Stimulated activated CD4-positive, alpha-beta T cell treated with anti-CD3 and anti-CD28 coated beads, Interleukin-15, amount 100 ng/mL, for 1 hour (primary cell): Measurements from ENCODE around the gene NTSR1.

Source experiments
- DNase-seq, 2 donors: peaks; one replicate each; pipeline ENCODE4 v3.0.0-alpha.2; 2020; ENCODE audit warnings: low read depth in 1 of 2, low spot score in 1 of 2

The NTSR1 gene

GRCh38 chr20:62768551-62769287 lies 60.1 kb downstream of the NTSR1 start:
- DNase-seq, result no peak

DNA sequence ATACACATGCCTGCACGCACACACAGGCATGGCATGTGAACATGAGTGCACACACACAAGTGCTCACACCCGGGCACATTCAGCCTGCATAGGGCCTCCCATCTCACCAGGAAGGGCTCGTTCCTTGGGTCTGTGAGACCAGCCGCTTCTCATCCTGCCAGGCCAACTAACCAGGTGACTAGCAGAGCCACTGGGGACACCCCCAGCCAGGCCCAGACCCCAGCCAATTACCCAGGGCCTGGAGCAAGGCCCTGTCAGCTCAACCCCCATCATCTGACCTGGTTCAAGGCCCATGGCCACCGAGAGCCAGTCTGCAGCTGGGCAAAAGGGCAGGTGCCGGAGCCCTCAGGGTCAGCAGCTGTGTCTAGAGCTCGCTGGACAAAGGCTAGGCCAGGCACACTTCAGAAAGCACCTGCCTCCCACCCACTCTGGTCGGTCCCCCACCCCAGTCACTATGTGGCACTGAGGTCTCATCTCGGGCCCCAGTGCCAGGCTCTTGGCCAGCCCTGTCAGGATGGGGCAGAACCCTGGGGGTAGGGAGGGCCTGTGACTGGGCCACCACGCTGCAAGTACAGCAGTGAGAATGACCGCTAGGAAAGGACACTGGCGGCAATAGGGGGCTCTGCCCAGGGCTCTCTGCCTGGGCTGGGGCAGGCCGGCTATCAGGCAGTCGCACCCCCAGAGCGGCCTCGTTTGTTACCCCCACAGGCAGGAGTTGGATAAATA lies 60.9 kb downstream of the NTSR1 start:
- DNase-seq, result no peak

- no peak for DNase-seq
These were observed 61.7 kb downstream of the NTSR1 start for GRCh38 chr20:62770111-62770910.

- no peak for DNase-seq
These were observed 62.3 kb downstream of the NTSR1 start for GRCh38 chr20:62770916-62771315.

DNA sequence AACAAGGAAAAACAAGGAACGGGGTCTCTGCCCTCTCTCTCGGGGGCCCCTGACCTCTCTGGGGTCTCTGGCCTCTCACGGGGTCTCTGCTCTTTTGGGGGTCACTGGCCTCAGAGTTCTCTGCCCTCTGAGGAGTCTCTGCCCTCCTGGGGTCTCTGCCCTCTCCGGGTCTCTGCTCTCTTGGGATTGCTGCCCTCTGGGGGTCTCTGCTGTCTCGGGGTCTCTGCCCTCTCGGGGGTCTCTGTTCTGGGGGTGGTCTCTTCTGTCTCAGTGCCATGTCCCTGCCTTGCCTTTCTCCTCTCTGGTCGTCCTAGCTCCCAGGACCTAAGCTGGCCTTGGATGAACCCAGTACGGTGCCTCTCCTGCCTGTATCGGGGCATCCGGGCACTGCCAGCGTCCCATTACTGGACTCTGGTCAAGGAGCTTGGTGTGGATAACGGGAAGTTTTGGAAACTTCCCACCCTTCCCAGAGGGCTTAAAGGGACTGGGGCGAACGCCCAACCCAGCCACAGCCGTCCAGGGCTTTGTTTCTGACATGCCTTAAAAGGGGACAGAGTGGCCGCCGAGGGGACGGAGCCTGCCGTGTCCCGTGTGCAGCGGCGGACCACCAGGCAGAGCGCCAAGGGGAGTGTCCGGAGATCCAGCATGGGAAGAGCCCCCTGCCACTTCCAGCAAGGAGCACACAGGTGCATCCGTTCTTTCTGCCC lies 62.9 kb downstream of the NTSR1 start:
- no peak for DNase-seq

GRCh38 chr20:62772103-62772611 lies 63.5 kb downstream of the NTSR1 start:
- no peak for DNase-seq

DNA sequence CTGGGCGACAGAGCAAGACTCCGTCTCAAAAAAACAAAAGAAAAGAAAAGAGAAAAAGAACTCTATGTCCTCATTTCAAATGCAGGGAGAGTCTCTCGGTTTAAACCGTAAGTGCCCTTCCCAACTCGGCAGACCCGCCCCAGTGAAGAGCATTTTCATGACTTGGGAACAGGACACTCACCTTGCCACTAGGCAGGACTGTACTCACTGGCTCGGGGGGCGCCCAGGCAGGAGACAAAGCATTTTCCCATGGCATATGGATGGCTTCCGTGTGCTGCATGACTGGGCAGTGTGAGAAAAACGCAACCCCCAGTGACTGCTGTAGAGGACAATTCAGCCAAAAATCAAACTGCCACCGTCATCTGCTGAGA lies 64.0 kb downstream of the NTSR1 start:
- DNase-seq, result no peak

GRCh38 chr20:62772990-62773844 lies 64.6 kb downstream of the NTSR1 start:
- no peak for DNase-seq

DNA sequence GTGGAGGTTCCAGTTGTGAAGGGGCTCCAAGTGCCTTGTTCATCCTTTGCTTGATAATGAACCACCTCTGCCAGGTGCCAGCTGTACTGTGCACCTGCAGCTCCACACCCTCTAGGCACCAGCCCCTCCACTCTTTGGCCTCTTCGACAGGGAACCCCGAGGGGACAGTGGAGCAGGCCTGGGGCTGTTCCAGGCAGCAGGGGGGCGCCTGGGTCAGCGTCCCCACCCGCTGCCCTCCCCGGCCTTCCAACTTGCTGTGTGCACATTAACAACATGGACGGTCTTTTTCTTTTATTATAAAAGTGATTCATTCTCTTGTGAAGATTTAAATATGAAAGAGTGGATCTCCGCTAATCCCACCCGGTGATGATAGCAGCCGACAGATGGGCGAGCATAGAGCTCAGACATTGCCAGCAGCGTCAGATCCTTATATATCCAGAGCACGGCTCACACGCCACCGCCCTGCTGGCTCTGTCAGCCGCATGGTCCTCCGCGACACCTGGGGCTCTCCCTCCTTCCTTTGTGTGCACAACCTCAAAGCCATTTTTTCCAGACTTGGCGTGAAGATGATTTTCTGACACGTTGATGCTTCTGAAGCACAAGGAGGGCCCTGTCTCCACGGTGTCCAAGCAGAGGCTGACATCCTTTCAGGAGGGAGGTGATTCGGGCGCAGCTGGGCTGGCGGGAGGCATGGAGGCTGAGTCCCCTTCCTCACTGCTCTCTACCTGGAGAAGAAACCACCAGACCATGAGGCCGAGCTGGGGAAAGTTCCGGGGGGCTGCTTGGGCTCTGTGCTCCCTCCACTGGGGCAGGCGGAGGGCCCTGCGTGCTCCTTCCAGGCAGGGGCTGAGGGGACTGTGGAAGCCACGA lies 65.4 kb downstream of the NTSR1 start:
- no peak for DNase-seq

- no peak for DNase-seq
These were observed 66.1 kb downstream of the NTSR1 start for GRCh38 chr20:62774762-62775161.

DNA sequence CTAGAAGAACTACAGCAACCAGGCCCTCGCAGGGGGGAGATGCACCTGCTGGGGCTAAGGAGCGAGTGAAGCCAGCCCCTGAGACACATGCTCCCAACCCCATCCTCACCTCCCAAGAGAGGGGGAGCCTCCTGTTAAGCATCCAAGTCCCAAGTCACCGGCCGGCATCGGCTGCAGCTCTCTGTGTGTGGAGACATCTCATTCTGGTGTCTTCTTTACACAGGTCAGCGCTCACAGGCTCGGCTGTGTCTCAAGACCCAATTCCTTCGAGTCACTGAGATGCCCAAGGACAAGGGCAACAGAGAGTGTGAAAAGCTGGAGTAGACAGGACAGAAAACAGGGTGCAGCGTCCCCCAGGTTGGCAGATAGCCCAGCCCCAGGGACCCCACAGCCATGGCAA lies 66.6 kb downstream of the NTSR1 start:
- DNase-seq, result no peak

GRCh38 chr20:62776035-62776691 lies 67.5 kb downstream of the NTSR1 start:
- no peak for DNase-seq

- peak; percentile 30 to 42 for DNase-seq
These were observed 68.3 kb downstream of the NTSR1 start for GRCh38 chr20:62776692-62777527.

DNA sequence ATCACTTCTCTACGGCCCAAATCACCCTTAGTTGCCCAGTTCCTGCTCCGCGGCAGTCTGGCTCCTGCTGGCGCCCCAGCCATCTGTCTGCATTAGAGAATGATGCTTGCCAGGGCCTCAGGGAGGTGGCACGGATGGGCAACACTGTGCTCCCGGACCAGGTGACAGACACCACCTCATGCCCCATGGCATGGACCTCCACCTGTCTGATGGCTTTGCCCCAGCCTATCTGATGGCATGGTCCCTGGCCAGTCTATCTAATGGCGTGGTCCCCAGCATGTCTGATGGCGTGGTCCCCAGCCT lies 68.8 kb downstream of the NTSR1 start:
- no peak for DNase-seq

- no peak for DNase-seq
These were observed 69.4 kb downstream of the NTSR1 start for GRCh38 chr20:62778058-62778457.

DNA sequence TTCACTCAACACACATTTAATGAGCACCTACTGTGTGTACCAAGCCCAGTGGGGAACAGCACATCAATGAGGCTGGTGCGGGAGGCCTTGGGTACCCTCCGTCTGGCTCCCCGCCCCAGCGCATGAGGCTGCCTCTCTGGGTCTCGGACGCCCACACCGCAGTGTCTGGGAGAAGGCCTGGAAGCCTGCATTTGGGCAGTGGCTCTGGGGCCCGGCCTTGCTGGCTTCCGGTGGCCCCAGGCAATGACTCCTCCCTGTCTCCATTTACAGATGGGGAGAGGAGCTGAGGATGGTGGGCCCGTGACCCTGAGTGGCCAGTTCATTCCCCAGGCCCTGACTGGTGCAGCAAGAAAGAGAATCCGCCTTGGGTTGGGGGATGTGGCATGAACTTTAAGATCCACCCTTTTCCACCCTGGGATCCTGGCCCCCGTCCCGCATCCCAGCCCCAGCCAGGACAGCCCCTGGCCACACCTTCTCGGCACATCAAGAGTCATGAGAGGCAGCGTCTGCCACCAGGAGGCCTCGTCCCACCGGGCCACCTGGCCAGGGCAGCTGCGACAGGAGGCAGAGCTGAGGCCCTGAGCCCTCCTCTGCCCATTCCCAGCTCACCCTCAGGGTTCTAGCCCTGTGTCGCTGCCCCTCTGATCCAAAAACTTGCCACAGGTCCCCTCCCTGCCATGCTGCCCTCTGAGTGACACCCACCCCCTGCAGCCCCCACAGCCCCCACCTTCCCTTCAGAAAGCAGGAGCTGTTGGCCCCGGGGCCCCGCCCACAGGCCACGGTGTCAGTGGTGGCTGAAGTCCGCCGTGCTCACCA lies 70.2 kb downstream of the NTSR1 start:
- no peak for DNase-seq

- DNase-seq, result no peak
These were observed 70.7 kb downstream of the NTSR1 start for GRCh38 chr20:62779417-62779685.
